Left colon (tissue), 2 donors: ENCODE measurements around the gene ACSL1. TPM values are rescaled to one million over a fixed set of nuclear protein-coding genes. Genes with fewer than 3 reads are reported as not detected.
"Not testable (repeated sequence)": the region's sequence is repeated elsewhere in the genome, so short reads cannot be mapped to it uniquely, and the experiment has no call there.

Experiments
- ATAC-seq: fragments of 200-7000 bp; cut with Tn5 transposase; one replicate; pipeline ENCODE4 v1.9.1; 2020; ENCODE audit warnings: mild to moderate bottlenecking, moderate library complexity
- DNase-seq, 2 donors: peaks; one replicate each; pipeline ENCODE4 v3.0.0-alpha.2; 2020
- intact Hi-C, 2 donors: fragments of 100-400 bp; cut with DNase I in 1 of 2; cut with micrococcal nuclease in 1 of 2; formaldehyde crosslinking; loops; one replicate each; pipeline versions ENCODE4 v1.11.2 to v1.14.0; 2022; cut with DNase I, micrococcal nuclease
- total RNA-seq, 2 donors: library from RNA; stranded (reverse); fragmentation: NEBNext Ultra II Directional; extraction: Animal tissue kit (Norgen Biotek cat#: 25700); gene quantifications; one replicate each; pipeline ENCODE4 v1.2.1, GENCODE V29; 2021
- donor health status: DM: no; HTN: no; CAD: no.
- donor health status: DM: yes; HTN: yes; CAD: no.

ACSL1 gene
- total RNA-seq, 2 donors from 2014 or later, result 39.4 to 41.2 TPM

DNA sequence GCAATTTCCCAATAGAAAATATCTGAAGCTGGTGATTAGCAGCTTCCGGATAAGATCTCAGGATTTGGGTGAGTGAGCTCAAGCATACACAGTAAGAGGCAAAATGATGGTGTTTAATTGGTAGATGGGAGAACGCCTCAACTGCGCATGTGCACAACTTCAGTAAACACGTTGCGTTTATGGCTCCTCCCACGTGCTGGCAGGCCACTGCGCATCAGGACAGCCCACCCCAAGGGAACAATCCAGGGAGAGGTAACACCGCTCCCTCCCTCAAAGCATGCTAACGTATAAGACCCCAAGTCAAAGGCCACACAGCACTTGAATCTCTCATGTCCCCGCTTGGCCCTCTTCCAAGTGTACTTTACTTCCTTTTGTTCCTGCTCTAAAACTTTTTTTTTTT is 81.5 kb downstream of the ACSL1 start:
- DNase-seq, result no peak
- no peak for ATAC-seq
- intact Hi-C loops, result loop anchor here in 1 of 2 donors (5.0 kb wide), 1 partner anchor 238 kb away; no protein-coding TSS in a partner anchor

- ATAC-seq, result no peak
- no peak for DNase-seq
- intact Hi-C loops, result loop anchor here in 1 of 2 donors (5.0 kb wide), 1 partner anchor 239 kb away; no protein-coding TSS in a partner anchor
These were observed 82.1 kb downstream of the ACSL1 start for GRCh38 chr4:184743650-184744049.

GRCh38 chr4:184741651-184742050 is 84.1 kb downstream of the ACSL1 start:
- DNase-seq, ATAC-seq: not testable (repeated sequence)
- intact Hi-C loops, result loop anchor here in 1 of 2 donors (5.0 kb wide), 1 partner anchor 241 kb away; no protein-coding TSS in a partner anchor

- DNase-seq (no peak), ATAC-seq (no peak)
- intact Hi-C loops, result loop anchor here in 1 of 2 donors (5.0 kb wide), 1 partner anchor 241 kb away; no protein-coding TSS in a partner anchor
These were observed 84.8 kb downstream of the ACSL1 start for GRCh38 chr4:184740980-184741391.

DNA sequence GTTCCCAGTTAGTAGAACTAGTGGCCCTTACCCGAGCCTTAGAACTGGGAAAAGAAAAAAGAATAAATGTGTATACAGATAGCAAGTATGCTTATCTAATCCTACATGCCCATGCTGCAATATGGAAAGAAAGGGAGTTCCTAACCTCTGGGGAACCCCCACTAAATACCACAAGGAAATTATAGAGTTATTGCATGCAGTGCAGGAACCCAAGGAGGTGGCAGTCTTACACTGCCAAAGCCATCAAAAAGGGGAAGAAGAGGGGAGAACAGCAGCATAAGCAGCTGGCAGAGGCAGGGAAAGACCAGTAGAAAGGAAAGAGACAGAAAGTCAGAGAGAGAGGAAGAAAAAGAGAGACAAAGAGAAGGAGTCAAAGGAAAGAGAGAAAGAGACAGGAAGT is 86.2 kb downstream of the ACSL1 start:
- intact Hi-C loops, DNase-seq, ATAC-seq: not testable (repeated sequence)

GRCh38 chr4:184734758-184735157 is 91.0 kb downstream of the ACSL1 start:
- DNase-seq, result no peak
- intact Hi-C loops, result no loop called here
- no peak for ATAC-seq

- ATAC-seq, result peak; percentile 95
- intact Hi-C loops, result no loop called here
- peak; percentile 96 to 97 for DNase-seq
These were observed 91.9 kb downstream of the ACSL1 start, which contains the start of gene CENPU for GRCh38 chr4:184733654-184734524. TSS of gene CENPU (minus strand) at chr4:184734096. CDS start at chr4:184734062, 34 bp downstream.

DNA sequence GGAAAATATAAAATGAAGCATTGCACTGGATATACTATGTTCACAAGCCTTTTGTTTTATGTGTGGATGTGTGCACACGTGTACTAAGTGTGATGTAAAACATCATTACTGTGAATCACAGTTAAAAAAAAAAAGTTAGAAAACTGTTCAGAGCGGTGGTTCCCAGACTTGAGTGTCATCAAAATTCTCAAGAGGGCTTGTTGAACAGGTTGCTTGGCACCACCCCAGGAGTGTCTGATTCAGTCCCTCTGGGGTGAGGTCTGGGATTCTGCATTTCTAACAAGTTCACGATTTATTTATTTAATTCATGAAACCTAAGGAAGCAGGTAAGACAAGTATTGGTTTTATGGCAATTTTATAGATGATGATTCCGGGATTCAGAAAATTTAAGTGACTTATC is 93.6 kb downstream of the ACSL1 start:
- ATAC-seq (no peak), DNase-seq (no peak)
- intact Hi-C loops, result no loop called here

- intact Hi-C loops, result no loop called here
- DNase-seq (no peak), ATAC-seq (no peak)
These were observed 94.7 kb downstream of the ACSL1 start for GRCh38 chr4:184731056-184731455.

- intact Hi-C loops, result loop anchor here in 1 of 2 donors (10.0 kb wide), 1 partner anchor 85 kb away; the partner anchor contains the start of genes CASP3 and PRIMPOL
- ATAC-seq, result no peak
- DNase-seq, result no peak
These were observed 95.8 kb downstream of the ACSL1 start for GRCh38 chr4:184729946-184730345.

DNA sequence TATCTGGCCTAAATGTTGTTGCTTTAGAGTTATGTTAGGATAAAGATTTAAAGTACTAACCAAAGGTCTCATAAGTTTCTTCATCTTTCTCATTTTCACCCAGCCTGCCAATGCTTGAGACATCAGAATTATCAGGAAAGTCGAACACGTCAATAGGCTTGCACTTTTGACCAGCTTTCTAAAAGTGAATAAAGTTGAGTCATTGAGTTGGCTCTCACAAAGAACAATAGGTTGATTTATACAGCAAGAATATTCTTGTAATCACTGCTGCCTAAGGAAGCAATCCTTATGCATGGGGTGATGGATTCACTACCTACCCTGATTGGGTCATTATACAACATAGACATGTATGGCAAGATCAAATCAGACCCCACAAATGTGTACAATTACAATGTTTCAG is 96.9 kb downstream of the ACSL1 start:
- ATAC-seq, result no peak
- intact Hi-C loops, result loop anchor here in 1 of 2 donors (10.0 kb wide), 1 partner anchor 84 kb away; the partner anchor contains the start of genes CASP3 and PRIMPOL
- no peak for DNase-seq

- intact Hi-C loops, result loop anchor here in 1 of 2 donors (10.0 kb wide), 1 partner anchor 83 kb away; the partner anchor contains the start of genes CASP3 and PRIMPOL
- ATAC-seq (no peak), DNase-seq (no peak)
These were observed 98.3 kb downstream of the ACSL1 start for GRCh38 chr4:184727430-184727829.

DNA sequence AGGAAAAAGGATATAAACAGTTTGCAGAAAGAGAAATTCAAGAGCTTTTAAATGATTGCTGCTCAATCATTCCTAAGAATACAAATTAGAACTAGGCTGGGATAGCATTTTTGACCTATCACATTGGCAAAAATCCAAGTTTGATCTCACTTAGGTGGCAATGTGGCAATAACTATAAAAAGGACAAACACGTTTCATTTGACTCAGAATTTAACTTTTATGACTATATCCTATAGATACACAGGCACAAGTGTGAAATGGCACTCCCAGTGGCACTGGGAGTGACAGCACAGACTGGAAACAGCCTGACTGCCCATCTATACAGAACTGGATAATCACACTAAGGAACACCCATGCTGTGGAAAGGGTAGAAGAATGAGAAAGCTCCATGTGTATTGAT is 103.0 kb downstream of the ACSL1 start:
- peak; percentile 100 for ATAC-seq
- intact Hi-C loops, result loop anchor here in 1 of 2 donors (10.0 kb wide), 1 partner anchor 78 kb away; the partner anchor contains the start of genes CASP3 and PRIMPOL
- DNase-seq, result peak; percentile 26 to 54

DNA sequence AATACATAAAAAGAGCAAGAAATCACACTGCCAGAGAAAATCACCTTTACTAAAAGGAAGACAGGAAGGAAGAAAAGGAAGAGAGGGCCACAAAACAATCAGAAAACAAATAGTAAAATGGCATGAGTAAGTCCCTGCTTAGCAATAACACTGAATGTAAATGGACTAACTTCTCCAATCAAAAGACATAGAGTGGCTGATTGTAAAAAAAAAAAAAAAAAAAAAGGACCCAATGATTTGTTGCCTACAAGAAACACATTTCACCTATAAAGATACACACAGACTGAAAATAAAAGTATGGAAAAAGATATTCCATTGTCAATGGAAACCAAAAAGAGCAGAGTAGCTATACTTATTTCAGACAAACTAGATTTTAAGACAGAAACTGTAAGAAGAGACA is 104.5 kb downstream of the ACSL1 start:
- ATAC-seq (no peak), DNase-seq (no peak)
- intact Hi-C loops, result loop anchor here in 1 of 2 donors (10.0 kb wide), 1 partner anchor 76 kb away; the partner anchor contains the start of genes CASP3 and PRIMPOL

GRCh38 chr4:184719407-184719806 is 106.4 kb downstream of the ACSL1 start:
- intact Hi-C loops, result no loop called here
- ATAC-seq (no peak), DNase-seq (no peak)

- no peak for ATAC-seq
- intact Hi-C loops, result no loop called here
- no peak for DNase-seq
These were observed 110.2 kb downstream of the ACSL1 start for GRCh38 chr4:184715526-184715925.

GRCh38 chr4:184713887-184714286 is 111.9 kb downstream of the ACSL1 start:
- ATAC-seq (no peak), DNase-seq (no peak)
- intact Hi-C loops, result no loop called here

DNA sequence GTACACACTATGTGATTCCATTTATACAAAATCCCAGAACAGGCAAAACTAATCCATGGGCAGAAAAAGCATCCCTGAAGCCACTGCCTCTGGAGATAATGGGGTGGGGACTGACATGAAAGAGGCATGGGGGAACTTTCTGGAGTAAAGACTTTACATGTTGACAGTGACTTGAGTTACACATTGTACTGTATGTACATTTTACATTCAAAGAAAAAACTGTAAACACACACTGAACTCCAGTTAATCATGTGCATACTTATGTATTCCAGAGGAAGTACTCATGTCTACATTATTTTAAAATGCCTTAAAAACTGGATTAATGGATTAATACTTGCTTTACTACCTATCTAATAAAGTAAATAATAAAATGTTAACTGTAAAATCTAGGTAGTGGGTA is 113.4 kb downstream of the ACSL1 start:
- DNase-seq, result no peak
- ATAC-seq, result no peak
- intact Hi-C loops, result no loop called here

DNA sequence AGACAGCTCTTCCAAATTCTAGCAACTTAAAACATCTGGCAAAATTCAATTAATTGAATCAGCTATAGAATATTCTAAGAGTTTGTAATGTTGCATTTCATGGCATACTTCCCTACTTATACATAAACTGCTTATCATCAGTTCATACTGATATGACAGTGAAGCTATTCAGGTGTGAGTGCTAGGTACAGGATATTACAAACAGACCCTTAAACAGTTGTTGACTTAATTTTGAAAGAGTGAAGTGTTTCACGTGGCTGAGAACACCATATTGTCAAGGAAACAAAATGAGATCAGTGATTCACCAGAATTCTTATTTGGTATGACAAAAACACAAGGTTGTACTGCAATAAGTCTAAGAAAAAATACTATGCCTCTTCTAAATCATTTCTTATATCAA is 119.3 kb downstream of the ACSL1 start:
- DNase-seq (no peak), ATAC-seq (no peak)
- intact Hi-C loops, result no loop called here

DNA sequence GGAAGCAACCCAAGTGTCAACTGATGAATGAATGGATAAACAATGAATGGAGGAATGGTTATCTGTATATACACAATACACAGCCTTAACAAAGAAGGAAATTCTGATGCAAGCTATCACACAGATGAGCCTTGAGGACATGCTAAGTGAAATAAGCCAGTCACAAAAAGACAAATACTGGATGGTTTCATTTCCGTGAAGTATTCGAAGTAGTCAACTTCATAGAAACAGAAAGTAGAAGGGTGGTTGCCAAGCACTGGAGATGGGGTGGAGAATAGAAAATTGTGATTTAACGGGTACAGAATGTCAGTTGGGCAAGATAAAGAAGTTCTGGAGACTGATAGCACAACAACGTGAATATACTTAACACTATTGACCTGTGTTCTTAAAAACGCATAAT is 120.1 kb downstream of the ACSL1 start:
- ATAC-seq, result no peak
- intact Hi-C loops, result no loop called here

More for the DNA sequence above, 120.1 kb downstream of the ACSL1 start:
- DNase-seq, result no peak
